Suprapubic skin (tissue), 3 donors: ENCODE results near the gene CREB5.

ENCODE experiments used
- CTCF ChIP-seq, 2 donors: fragments of 200-600 bp in 1 of 2; fragments of 450-650 bp in 1 of 2; sonication (generic) in 1 of 2; IDR thresholded peaks; one replicate each; pipeline ENCODE4 v1.5.1; 2016 to 2019; ENCODE audit warnings: antibody characterized with exemption in 2 of 2, mild to moderate bottlenecking in 1 of 2, moderate library complexity in 1 of 2
- EP300 ChIP-seq: sonication (generic); formaldehyde crosslinking; IDR thresholded peaks from one replicate; pipeline ENCODE4 v1.6.1; 2017; ENCODE audit warnings: antibody characterized with exemption

DNA sequence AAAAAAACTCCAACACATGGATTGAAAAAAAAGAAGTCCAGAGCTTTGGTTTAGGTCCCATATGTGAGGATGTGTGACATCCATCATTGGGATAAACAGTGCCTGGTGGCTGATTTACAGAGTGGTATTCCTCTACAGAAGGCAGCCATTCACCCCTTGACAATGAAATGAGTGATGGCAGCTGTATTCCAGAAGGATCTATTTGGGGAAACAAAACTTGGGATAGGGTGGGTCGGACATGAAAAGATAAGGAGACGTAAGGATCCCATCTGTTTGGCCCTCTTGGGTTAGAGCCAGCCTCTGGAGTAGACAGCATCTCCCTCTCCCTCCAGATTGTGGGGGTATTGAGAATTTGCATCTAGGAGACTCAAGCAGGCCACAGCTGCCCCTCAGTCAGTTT lies 15.2 kb upstream of the CREB5 start:
- TF ChIP-seq CTCF (IDR thresholded peaks at IDR 0.05) (no peak), EP300 (no peak)
